ENCODE measurements around the gene SLC38A1.

DNA sequence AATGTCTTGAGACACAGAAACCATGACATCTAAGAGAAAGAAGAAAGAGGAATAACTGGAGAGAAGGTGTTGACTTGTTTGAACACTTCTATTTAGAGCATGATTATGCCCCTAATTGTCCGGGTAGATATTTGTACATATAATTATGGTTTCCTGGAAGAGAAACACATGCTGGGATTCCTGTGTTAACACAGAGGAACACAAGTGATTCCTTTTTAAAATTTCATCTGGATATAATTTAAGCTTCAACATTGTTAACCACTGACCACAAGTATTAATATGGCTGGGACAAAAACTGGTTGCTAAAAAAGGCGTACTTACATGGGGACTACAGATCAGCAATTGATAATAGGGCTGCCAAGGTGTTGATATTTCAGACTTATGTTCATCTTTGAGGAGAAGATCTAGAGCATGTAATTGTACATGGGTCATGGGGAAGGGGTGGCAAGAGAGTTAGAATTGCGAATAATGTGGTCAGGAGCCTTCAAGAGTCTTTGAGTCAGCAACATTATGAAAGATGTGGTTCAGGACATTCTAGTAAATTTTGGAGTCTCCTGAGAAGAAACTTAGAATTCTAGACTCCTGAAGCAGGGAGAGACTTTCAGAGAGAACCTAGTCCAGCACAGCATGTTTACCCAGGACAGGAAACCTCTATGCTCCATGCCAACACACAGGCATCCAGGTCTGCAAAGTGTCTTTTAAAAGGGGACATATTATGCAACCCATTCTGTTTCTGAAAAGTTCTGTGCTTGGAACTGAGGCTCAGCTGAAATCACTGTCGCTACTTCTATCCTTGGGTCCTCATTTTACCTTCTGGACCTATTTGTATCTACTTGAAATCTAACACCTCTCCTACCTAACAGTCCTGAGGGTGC lies 56.5 kb downstream of the SLC38A1 start:
- TF ChIP-seq, protein P1, sequence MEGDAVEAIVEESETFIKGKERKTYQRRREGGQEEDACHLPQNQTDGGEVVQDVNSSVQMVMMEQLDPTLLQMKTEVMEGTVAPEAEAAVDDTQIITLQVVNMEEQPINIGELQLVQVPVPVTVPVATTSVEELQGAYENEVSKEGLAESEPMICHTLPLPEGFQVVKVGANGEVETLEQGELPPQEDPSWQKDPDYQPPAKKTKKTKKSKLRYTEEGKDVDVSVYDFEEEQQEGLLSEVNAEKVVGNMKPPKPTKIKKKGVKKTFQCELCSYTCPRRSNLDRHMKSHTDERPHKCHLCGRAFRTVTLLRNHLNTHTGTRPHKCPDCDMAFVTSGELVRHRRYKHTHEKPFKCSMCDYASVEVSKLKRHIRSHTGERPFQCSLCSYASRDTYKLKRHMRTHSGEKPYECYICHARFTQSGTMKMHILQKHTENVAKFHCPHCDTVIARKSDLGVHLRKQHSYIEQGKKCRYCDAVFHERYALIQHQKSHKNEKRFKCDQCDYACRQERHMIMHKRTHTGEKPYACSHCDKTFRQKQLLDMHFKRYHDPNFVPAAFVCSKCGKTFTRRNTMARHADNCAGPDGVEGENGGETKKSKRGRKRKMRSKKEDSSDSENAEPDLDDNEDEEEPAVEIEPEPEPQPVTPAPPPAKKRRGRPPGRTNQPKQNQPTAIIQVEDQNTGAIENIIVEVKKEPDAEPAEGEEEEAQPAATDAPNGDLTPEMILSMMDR (IDR thresholded peaks at IDR 0.05; ENCODE audit: borderline replicate concordance, extremely low read depth, low read length, poor library complexity, severe bottlenecking) = no peak
- no peak for TF ChIP-seq EZH2 (IDR thresholded peaks at IDR 0.05; ENCODE audit: borderline replicate concordance, low read depth, low read length, severe bottlenecking)
